Activated CD4-positive, CD25-positive, alpha-beta regulatory T cell treated with anti-CD3 and anti-CD28 coated beads, Interleukin-2, amount 50 U/mL, for 72 hours (primary cell): ENCODE results near the gene OSER1.

Experiments used
- DNase-seq: peaks from one replicate; pipeline ENCODE4 v3.0.0; 2021

OSER1 gene

DNA sequence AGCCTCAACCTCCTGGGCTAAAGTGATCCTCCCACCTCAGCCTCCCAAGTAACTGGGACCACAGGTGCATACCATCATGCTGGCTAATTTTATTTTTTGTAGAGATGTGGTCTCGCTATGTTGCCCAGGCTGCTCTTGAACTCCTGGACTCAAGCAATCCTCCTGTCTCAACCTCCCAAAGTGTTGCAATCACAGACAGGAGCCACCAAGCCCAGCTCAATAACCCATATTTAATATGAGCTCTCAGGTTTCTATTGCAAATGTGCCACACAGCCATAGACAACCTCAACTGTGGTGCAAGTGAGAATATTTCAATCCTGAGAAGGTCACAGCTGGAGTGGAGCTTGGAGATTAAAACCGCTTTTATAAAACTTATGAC, 38.0 kb downstream of the OSER1 start:
- no peak for DNase-seq

DNA sequence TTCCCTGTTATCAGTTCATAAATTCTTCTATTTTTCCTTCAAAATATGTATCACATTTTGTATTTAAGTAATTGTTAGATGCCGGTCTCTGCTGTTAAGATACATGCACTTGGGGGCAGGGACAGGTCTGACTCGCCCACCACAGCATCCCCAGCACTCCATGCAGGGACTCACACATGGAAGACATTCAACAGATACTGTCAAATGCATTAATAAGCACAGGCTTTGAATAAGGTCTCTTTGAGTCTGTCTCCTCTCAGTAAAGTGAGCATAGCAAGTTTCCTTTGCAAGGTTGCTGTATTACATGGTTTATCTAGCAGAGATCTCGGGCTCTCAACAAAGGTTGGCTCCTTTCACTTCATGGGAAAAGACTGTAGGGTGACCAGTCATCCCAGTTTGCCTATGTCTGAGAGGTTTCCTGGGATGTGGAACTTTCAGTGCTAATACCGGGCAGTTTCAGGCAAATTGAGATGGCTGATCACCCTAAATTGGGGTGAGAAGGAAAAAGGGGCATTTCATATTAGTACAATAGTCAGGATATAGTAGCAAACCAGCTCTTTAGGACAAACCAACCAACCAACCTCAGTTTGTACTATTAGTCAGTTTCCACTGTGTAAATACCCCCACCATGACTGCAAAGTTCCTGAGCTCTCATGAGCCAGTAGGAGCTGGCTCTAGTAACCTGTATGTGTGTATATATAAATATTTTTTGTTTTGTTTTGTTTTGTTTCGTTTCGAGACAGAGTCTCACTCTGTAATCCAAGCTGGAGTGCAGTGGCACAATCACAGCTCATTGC, 38.6 kb downstream of the OSER1 start:
- DNase-seq = no peak

DNA sequence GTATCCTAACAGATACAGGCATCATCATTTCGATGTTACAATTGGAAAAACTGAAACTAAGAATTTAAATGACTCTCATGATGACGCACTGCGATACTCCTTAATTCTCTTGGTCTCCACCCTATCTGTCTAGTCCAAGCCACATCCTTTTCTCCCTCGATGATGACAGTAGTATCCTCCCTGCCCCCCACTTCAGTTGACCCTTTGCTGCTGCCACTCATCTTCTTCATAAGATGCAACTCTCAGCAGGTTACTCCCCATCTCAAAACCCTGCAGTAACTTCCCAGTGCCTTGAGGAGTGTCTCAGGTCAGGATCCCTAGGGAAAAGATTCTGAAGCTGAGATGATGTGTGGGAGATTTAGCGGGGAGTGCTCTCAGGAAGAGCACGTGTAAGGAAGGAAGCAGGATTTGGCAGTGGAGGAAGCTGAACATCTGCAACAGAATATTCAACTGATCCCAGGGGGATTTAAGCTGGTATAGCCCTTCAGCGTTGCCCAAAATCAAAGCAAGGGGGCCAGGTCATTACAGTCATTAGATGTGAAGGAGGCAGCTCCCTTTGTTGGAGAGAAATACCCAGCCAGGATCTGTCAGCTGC, 39.7 kb downstream of the OSER1 start:
- DNase-seq = no peak

DNA sequence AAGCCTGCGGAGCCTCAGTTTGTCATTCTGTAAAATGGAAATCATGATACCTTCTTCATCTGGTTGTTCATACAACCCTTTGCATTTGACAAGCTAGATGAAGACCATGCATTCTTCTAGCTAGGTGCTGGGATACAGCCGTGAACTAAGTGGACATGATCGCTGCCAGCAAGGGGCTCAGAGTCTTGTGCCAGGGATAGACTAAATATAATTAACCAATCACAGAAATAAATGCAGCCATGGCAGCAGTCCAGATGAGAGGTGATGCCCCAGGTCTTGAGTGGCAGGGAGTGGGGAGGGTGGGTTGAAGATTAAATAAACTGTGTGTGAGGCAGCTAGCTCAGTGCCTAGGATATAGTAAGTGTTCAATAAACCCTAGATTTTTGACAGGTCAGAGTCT, 42.8 kb downstream of the OSER1 start:
- no peak for DNase-seq

DNA sequence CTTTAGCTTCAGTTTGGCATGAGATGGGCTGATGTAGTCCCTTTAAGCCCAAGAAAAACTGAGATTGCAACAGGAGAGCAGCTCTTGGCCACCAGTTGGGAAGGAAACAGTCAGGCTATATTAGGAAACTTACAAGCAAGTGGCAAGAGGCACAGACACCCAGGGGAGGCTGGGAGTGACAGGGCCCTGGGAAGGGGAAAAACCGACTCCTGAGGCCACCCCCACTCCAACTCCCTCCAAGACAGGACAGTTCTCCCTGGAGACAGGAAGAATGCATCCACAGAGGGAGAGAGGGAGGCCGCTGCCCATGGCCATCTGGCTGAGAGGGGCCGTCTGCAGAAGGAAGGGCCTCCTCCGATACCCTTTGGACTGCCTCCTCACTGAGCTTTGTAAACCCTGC, 44.1 kb downstream of the OSER1 start:
- no peak for DNase-seq

DNA sequence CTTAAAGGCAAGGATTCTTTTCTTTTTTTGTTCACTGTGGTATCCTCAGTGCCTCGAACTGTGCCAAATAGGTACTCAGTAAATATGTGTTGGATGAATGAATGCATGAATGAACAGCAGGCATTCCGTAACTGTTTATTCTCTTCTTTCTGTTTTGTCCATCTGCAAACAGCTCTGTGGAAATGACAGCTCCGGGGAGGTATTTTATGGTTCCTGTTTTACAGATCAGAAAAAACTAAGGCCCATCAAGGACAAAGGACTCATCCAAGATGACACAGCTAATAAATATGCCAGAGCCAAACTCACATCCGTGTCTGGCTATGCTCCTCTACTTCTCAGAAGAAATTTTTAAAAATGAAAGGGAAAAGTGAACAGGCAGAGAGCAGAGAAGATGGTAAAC, 44.6 kb downstream of the OSER1 start:
- DNase-seq = no peak

DNA sequence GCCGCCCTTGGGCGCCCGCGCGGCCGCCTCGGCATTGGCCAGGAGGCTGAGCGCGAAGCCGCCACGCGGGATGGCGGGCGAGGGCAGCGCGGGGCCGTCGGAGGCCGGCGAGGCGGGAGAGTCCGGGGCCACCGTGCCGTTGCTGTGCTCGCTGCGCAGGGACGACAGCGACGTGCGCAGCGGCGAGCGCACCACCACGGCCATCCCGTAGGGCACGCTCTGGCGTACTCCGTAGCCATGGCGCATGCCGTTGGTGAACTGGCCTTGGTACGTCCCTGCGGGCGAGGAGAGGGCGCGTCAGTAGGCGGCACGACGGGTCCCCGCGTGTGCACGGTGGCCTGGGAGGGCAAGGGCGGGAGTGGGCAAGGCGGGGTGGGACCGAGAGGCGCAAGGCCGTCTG, 50.4 kb downstream of the OSER1 start:
- no peak for DNase-seq

DNA sequence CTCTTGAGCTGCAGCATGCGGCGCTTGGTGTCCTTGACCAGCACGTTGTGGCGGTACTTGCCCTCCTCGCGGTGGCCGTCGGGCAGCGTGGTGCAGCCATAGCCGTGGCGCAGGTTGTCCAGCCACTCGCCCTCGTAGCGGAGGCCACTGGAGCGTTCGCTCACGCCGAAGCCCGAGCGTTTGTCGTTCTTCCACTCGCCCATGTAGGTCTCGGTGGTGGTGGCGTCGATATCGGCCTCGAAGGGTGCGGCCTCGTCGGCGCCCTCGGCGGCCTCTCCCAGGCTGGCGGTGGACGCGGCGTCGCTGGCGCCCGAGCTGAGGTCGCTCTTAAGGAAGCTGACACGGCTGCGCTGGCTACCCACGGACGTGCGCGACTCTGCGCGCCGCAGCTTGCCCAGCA, 50.9 kb downstream of the OSER1 start:
- no peak for DNase-seq

DNA sequence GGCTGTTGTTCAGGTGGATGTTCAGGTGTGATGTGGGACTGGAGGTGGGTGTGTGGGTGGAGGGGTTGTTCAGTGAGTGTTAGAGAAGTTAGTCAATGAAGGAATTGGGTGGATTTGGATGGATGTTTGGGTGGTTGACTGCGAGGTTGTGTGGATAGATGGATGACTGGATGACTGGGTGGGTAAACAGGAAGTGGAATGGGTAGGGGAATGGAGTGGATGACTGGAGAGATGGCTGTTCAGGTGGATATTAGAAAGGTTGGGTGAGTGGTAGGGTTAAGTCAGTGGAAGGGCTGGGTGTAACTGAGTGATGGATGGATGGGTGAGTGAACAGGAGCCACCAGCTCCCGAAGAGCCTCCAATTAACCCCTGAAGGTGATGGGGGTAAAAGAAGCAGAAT, 51.4 kb downstream of the OSER1 start:
- DNase-seq = no peak

DNA sequence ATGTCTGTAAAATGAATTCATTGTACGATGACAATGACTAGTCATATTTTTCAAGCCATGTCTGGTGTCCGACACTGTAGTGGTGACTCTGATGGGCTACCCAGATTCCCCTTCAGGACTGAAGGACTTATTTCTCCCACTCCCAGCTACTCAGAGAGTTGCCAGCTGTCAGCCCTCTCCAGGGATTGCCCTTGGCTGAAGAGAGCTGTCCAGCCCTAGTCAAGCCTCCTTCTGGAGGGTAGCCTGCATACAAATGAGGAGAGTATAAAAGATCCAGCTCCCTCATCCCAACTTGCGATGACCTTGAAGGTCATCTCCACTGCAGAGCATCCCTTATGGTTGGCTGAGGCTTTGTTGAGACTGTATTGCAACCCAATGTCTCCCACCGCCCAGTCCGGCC, 53.5 kb downstream of the OSER1 start:
- no peak for DNase-seq

DNA sequence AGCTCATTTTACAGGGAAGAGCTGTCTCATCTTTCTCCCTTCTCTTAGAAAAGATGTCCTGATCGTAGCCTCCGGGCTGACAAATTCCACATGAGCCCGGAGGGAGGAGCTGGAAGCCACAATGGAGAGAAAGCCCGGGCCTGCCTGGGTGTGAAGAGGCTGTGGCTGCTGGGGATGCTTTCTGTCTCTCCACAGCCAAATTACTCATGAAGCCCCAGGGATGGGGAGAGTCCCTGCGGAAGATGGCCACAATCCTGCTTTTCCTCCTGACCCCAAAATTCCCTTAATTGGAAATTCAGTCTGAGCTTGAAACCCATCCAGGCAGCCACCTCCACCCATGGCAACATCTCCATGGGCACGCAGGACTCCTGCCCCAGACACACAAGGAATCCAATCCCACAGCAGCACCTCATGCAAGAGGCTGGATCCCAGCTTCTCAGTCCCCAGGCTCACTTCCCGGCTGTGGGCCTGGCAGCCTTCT, 56.0 kb downstream of the OSER1 start:
- no peak for DNase-seq

DNA sequence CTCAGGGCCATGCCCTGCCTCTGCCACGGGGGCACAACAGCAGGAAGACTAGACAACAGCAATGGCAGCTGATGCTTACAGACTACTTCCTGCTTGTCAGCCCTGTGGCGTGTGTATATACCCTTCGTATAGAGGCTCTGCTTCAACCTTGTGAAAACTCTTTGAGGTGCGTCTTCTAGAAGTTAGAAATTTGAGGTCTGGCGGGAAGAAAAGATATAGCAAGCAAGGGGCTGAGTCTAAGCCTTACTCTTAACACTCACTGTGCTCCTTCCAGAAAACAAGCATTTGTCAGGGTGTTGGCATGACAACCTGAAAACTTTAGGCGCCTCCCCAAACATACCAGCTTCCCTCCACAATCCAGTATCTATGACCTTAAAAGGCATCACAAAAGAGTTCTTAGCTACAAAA, 56.9 kb downstream of the OSER1 start:
- DNase-seq = no peak

DNA sequence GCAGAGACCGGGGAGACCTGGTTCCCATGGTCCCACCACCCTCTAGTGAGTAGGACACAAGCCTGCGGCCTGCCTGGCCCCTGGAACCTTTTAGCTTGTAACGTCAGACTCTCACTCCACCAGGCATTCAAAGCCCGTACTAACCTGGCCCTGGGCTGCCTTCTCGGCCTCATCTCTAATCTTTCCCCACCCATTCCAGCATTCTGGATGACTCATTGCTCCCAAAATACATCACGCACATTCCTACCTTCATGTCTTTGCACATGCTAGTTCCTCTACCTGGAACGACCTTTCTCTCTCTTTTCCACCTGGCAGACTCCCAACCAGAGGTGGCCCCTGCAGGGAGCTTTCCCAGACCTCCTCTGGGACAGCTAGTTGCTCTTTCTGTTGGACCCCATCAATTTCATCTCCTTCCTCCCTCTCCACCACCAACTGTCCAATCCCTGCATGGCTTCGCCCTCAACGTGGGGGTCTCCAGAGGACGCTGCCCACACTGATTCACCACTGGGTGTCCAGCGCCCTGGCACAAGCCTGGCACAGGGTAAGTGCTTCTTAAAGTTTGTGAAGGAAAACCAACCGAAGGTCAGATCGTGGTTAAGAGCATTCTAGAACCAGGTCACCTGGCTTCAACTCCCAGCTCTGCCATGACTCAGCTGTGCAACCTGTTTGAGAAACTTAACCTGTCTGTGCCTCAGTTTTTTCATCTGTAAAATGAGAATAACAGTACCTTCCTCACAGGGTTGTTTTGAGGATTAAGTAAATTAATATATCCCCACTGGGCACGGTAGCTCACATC, 58.8 kb downstream of the OSER1 start:
- no peak for DNase-seq

DNA sequence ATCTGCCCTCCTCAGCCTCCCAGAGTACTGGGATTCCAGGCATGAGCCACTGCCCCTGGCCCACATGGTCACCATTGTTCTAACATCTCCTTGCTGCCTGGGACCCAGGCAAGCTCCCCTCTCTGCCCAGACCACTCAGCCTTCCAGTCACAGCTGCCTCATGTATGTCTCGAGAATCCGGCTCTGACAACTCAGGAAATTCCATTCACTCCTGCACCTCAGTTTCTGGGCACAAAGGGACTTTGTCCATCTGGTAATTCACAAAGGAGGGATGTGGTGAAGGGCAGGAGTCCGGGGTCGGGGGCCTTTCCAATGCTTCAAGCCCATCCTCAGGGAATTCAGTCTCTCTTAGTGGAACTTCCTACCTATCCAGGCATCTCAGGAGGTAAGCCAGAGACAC, 64.3 kb downstream of the OSER1 start:
- no peak for DNase-seq
